M059J (cell line): Measurements from ENCODE around the gene ST8SIA1. TPM values are rescaled to one million over a fixed set of nuclear protein-coding genes. Genes with fewer than 3 reads are reported as not detected.

ENCODE experiments used
- DNase-seq: peaks from one replicate; pipeline ENCODE4 v3.0.0-alpha.2; 2012; ENCODE audit warnings: low read depth
- total RNA-seq: library from RNA; depleted of rRNA; stranded (reverse); fragments of >200 nt; shearing (Covaris generic); gene quantifications from 2 replicates; pipeline ENCODE4 v1.2.3, GENCODE V29; 2014

Gene ST8SIA1
- total RNA-seq, 1 experiment from 2014 or later = 2.5 TPM

GRCh38 chr12:22283508-22283907 is 51.0 kb downstream of the ST8SIA1 start:
- no peak for DNase-seq

GRCh38 chr12:22283006-22283506 is 51.5 kb downstream of the ST8SIA1 start:
- DNase-seq = peak; percentile 87

GRCh38 chr12:22282283-22282682 is 52.2 kb downstream of the ST8SIA1 start:
- DNase-seq = peak; percentile 89

- DNase-seq = no peak
Measured at GRCh38 chr12:22276867-22277266, 57.6 kb downstream of the ST8SIA1 start.

- no peak for DNase-seq
Measured at GRCh38 chr12:22276313-22276712, 58.2 kb downstream of the ST8SIA1 start.

GRCh38 chr12:22275843-22276242 is 58.7 kb downstream of the ST8SIA1 start:
- peak; percentile 98 for DNase-seq

GRCh38 chr12:22272335-22273151 is 62.0 kb downstream of the ST8SIA1 start:
- no peak for DNase-seq

GRCh38 chr12:22271023-22271422 is 63.5 kb downstream of the ST8SIA1 start:
- DNase-seq = peak; percentile 84

GRCh38 chr12:22268973-22269372 is 65.5 kb downstream of the ST8SIA1 start:
- DNase-seq = no peak

- no peak for DNase-seq
Measured at GRCh38 chr12:22268406-22268805, 66.1 kb downstream of the ST8SIA1 start.

GRCh38 chr12:22266101-22266500 is 68.4 kb downstream of the ST8SIA1 start:
- DNase-seq = no peak

- DNase-seq = no peak
Measured at GRCh38 chr12:22264380-22264779, 70.1 kb downstream of the ST8SIA1 start.

GRCh38 chr12:22262309-22262708 is 72.2 kb downstream of the ST8SIA1 start:
- peak; percentile 71 for DNase-seq

- DNase-seq = no peak
Measured at GRCh38 chr12:22257100-22257499, 77.4 kb downstream of the ST8SIA1 start.

- no peak for DNase-seq
Measured at GRCh38 chr12:22256605-22257004, 77.9 kb downstream of the ST8SIA1 start.

- DNase-seq = no peak
Measured at GRCh38 chr12:22256041-22256441, 78.5 kb downstream of the ST8SIA1 start.

- peak; percentile 77 for DNase-seq
Measured at GRCh38 chr12:22255097-22255496, 79.4 kb downstream of the ST8SIA1 start.

- no peak for DNase-seq
Measured at GRCh38 chr12:22254478-22254877, 80.0 kb downstream of the ST8SIA1 start.

GRCh38 chr12:22252057-22252456 is 82.5 kb downstream of the ST8SIA1 start:
- no peak for DNase-seq

GRCh38 chr12:22250762-22251161 is 83.7 kb downstream of the ST8SIA1 start:
- no peak for DNase-seq

GRCh38 chr12:22248571-22249115 is 85.9 kb downstream of the ST8SIA1 start:
- no peak for DNase-seq

GRCh38 chr12:22248121-22248520 is 86.4 kb downstream of the ST8SIA1 start:
- no peak for DNase-seq

- no peak for DNase-seq
Measured at GRCh38 chr12:22246217-22246846, 88.2 kb downstream of the ST8SIA1 start.
